ENCODE results near the gene CIAO2B.
"Not testable (repeated sequence)": the region's sequence is repeated elsewhere in the genome, so short reads cannot be mapped to it uniquely, and the experiment has no call there.

CIAO2B gene

GRCh38 chr16:66903544-66904427 is 30.4 kb downstream of the CIAO2B start:
- no peak for DNase-seq (ENCODE audit: low read depth)

- no peak for DNase-seq (ENCODE audit: low read depth)
Observed at GRCh38 chr16:66902648-66903543, 31.3 kb downstream of the CIAO2B start.

DNA sequence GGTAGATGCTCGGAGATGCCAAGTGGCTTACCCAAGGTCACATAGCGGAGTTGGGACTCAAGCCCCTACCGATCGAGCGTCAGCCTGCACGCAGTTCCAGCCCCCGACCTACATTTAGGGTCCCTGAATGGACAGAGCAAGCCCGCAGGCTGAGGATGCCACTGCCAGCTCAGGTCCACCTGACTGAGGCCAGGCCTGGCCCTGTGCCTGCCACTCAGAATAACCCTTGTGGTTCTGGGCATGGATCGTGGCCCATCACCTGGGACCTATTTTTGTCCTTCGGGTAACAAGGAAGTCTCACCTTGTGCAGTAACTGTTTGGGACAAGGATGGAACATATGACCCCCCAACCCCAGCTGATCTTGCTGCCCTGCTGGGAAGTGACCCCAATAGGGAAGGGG is 32.6 kb downstream of the CIAO2B start:
- DNase-seq (ENCODE audit: low read depth), result no peak

- DNase-seq (ENCODE audit: low read depth), result no peak
Observed at GRCh38 chr16:66900721-66901441, 33.3 kb downstream of the CIAO2B start.

DNA sequence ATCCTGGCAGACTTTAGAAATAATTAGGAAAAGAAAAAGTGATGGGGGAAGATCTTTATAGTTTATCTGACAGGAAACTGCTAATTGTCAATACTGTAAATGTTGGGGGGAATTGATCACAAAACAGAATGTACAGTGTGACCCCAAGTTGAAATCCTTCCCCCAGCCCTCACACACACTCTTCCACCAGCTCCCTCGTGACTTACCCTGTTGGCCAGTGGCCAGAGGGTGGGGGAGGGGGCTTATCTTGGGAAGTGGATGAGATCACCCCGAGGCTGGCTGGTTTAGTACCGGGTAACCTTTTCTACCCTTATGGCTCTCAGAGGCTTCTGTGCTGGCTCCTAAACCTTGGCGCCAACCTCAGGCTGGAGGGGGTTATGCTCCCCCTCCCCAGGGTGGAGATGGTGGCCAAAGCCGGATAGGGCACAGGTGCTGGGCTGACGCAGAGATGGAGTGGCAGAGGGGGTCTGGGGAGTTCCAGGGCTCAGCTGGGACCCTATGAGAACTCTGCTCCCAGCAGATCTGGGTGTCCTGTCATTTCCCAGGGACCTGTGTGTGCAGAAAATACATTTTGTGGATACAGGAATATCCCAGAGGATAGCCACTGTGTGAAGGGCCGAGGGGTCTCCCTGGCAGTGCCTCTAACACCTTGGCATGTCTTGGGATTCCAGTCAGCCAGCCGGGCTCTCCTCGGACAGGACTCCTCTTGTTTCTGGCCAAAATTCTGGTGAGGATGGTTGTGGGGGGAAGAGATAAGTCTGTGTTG is 34.1 kb downstream of the CIAO2B start:
- no peak for DNase-seq (ENCODE audit: low read depth)

DNA sequence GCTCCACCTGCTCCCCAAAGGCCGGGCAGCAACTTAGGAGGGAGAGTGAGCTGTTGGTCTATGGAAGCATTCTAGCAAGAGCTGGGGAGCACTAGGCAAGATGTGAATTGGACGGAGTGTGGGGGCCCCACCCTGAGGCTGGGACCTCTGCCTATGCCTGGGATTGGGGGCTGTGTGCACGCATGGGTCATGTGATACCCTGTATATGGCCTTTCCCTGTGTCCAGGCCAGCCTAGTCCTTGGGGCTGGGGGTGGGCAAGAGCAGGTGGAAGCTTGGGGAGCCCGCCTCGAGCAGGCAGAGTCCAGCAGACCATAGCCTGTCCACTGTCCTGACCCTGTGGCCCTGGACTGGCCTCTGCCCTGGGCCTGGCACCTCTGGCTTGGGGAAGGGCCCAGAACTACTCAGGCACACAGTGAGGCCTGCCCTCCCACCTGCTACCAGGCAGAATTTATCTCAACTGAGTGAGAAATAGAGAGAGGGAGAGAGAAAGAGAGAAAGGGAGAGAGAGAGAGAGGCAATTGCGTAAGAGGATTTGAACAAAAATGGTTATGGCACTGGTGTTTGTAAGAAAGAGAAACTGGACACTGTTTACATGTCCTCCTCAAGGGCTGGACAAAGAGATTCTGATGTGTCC is 34.8 kb downstream of the CIAO2B start:
- no peak for DNase-seq (ENCODE audit: low read depth)

- DNase-seq (ENCODE audit: low read depth), result no peak
Observed at GRCh38 chr16:66898933-66899309, 35.3 kb downstream of the CIAO2B start.

DNA sequence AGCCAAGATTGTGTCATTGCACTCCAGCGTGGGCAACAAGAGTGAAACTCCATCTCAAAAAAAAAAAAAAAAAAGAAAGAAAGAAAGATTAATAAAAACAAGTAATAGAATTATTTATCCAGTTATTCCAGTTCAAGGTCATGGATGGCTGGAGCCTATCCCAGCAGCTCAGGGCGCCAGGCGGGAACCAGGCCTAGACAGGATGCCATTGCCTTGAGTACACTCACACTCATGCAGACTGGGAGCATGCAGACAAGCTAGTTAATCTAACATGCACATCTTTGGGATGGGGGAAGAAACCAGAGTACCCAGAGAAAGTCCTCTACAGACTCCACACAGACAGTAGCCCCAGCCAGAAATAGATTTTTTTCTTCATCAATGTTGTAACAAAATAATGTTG is 36.0 kb downstream of the CIAO2B start:
- DNase-seq (ENCODE audit: low read depth), result no peak

DNA sequence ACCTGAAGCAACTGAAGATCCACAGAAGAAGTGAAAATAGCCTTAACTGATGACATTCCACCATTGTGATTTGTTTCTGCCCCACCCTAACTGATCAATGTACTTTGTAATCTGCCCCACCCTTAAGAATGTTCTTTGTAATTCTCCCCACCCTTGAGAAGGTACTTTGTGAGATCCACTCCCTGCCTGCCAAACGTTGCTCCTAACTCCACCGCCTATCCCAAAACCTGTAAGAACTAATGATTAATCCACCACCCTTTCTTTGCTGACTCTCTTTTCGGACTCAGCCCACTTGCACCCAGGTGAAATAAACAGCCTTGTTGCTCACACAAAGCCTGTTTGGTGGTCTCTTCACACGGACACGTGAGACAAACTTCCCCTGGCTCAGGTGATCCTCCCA is 37.5 kb downstream of the CIAO2B start:
- DNase-seq (ENCODE audit: low read depth), result not testable (repeated sequence)

GRCh38 chr16:66895999-66896398 is 38.2 kb downstream of the CIAO2B start:
- no peak for DNase-seq (ENCODE audit: low read depth)

GRCh38 chr16:66895689-66895979 is 38.6 kb downstream of the CIAO2B start:
- DNase-seq (ENCODE audit: low read depth), result no peak

GRCh38 chr16:66894948-66895688 is 39.1 kb downstream of the CIAO2B start:
- DNase-seq (ENCODE audit: low read depth), result peak; percentile 24

DNA sequence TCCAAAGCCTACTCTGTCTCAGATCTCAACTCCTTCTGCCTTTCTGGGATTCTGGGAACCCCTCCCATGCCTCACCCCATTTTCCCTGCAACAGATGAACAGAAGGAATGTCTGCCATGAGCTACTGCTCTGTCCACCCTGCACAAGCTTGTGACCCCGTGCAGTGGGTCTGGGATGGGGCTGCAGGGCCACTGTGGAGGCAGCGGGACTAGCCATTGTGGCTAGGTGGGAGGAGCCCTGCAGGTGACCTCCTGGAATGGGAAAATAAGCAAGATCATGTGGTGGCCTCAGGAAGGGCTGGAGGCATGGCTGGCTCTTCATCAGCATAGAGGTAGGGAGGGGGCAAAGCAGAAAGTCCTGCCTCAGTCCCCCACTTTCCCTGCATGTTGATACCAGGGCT is 40.1 kb downstream of the CIAO2B start:
- no peak for DNase-seq (ENCODE audit: low read depth)

GRCh38 chr16:66891797-66892196 is 42.4 kb downstream of the CIAO2B start:
- DNase-seq (ENCODE audit: low read depth), result no peak

- no peak for DNase-seq (ENCODE audit: low read depth)
Observed at GRCh38 chr16:66891360-66891759, 42.8 kb downstream of the CIAO2B start.

GRCh38 chr16:66890799-66891198 is 43.4 kb downstream of the CIAO2B start:
- DNase-seq (ENCODE audit: low read depth), result no peak

GRCh38 chr16:66889622-66890021 is 44.6 kb downstream of the CIAO2B start:
- DNase-seq (ENCODE audit: low read depth), result no peak

GRCh38 chr16:66888647-66889615 is 45.3 kb downstream of the CIAO2B start:
- no peak for DNase-seq (ENCODE audit: low read depth)

GRCh38 chr16:66886914-66887313 is 47.3 kb downstream of the CIAO2B start:
- DNase-seq (ENCODE audit: low read depth), result no peak
